Stromal cell of bone marrow (primary cell): Measurements from ENCODE around the gene KIF5B.
"Not testable (repeated sequence)": the region's sequence is repeated elsewhere in the genome, so short reads cannot be mapped to it uniquely, and the experiment has no call there.

Experiments used
- DNase-seq: peaks from one replicate; pipeline ENCODE4 v3.0.0-alpha.2; 2012; ENCODE audit warnings: low read depth

KIF5B gene

DNA sequence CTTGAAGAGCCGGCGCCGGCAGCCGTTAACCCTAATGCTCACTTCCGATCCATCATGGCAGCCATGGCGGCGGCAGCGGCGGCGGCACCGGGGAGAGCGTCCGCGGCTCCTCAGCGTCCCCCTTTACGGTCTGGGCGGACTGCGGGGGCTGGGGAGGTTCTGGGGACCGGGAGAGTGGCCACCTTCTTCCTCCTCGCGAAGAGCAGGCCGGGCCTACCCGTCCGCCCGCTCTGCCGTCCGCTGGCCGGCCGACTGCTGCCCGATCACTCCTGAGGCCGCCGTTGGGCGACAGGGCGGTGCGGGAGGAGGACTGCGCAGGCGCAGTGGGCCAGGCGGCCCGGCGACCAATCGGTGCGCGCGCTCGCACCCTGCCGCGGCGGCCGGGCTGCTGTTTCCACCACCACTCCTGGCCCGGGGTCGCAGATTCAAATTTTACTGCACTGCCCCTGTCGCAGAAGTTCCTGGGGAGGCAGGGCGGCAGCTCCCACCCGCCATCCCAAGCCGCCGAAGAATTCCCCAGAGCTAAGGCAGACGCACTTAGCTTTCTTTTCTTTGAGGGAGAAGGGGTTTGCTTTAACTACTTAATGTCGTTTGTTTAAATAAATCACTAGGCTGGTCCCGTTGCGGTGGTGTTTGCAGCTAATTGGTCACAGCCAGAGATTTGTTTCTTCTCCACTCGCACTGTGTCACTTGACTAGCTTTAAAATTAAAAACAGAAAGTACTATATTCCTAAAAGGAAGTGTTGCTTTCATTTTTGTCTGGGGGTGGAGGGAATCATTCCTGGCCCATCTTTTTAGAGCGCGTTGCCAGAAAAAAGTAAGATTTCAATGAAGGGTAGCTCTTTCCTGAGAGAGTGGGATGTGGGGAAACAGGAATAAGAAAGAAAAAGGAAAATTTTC is at the start of gene KIF5B:
KIF5B (minus strand) TSS at position 290 of the 900 bp plus-strand sequence. CDS start 452 bp downstream, outside the sequence.
- DNase-seq, result peak; percentile 62

DNA sequence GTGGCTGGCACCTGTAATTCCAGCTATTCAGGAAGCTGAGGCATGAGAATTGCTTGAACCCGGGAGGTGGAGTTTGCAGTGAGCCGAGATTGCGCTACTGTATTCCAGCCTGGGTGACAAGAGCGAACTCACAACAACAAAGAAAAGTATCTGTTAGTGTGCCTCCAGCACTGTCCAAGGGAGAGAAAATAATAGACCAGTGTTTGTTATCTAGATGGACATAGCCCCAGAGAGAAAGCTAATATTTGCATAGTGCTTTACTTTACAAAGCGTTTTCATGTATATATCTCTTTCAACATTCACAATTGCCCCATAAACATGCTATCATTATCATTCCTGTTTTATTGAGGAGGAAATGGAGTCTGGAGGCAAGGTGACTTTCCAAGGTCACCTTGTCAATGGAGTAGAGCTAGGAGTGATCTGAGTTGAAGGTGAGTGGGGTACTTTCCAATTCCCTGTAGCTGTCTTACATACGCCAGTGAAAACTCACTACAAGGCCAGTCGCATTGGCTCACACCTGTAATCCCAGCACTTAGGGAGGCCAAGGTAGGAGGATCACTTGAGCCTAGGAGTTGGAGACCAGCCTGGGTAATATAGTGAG is 49.7 kb upstream of the KIF5B start:
- DNase-seq, result no peak

GRCh38 chr10:32104622-32105509 is 48.6 kb upstream of the KIF5B start:
- peak; percentile 31 for DNase-seq

- DNase-seq, result no peak
These were observed 48.0 kb upstream of the KIF5B start for GRCh38 chr10:32104181-32104580.

DNA sequence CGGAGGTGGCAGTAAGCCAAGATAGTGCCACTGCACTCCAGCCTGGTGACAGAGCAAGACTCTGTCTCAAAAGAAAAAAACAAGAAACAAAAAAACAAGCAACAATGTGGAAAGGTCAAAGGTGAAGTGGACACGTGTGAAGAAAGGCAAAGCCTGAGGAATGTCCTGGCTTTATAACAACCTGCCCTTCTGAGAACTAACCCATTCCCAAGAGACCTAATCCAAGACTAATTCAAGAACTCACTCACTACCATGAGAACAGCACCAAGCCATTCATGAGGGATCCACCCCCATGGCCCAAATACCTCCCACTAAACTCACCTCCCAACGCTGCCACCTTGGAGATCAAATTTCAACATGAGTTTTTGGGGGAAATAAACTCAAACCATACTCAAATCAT is 47.5 kb upstream of the KIF5B start:
- no peak for DNase-seq

DNA sequence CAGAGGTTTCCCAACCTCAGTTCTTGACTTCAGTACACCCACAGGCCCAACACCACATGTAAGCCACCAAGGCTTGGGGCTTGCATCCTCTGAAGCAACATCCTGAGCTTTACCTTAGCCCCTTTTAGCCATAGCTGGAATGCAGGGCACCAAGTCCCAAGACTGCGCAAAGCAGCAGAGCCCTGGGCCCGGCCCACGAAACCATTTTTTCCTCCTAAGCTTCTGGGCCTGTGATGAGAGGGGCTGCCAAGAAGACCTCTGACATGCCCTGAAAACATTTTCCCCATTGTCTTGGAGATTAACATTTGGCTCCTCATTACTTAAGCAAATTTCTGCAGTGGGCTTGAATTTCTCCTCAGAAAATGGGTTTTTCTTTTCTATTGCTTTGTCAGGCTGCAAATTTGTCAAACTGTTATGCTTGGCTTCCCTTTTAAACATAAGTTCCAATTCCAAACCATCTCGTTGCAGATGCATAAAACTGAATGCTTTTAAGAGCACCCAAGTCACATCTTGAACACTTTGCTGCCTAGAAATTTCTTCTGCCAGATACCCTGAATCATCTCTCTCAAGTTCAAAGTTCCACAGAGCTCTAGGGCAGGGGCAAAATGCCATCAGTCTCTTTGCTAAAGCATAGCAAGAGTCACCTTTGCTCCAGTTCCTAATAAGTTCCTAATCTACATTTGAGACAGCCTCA is 42.5 kb upstream of the KIF5B start:
- DNase-seq, result not testable (repeated sequence)

DNA sequence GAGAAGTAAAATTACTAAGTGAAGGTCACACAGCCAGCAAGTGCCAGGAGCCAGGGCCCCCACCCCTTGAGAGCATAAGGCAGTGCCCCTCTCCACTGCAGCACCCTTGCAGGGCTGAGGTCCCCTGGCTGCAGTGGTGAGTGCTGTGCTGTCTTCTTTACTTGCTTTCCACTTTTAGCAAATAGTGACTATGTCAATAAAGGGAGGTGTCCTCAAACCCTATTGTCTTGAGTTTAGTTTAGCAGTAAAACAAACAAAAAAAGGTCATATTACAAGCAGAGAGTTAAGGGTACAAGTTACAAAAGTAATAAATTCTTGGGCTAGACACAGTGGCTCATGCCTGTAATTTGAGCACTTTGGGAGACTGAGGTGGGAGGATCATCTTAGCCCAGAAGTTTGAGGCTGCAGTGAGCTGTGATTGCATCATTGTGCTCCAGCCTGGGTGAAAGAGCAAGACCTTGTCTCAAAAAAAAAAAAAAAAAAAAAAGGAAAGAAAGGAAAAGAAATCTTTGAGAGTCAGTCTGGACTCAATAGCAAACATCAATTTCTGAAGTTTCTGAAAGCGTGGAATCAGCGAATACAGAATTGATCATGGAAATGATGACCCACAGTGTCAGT is 39.0 kb upstream of the KIF5B start:
- DNase-seq, result no peak

- no peak for DNase-seq
These were observed 37.4 kb upstream of the KIF5B start for GRCh38 chr10:32093650-32094049.

DNA sequence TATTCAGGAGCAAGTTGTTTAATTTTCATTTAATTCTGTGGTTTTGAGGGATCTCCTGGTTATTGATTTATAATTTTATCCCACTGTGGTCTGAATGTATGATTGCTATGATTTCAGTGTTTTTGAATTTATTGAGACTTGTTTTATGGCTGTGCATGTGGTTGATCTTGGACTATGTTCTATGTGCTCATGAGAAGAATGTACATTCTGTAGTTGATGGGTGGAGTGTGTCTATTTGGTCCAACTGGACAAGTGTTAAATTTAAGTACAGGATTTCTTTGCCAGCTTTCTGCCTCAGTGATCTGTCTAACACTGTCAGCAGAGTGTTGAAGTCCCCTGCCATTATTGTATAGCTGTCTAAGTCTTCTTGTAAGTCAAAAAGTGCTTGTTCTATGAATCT is 34.8 kb upstream of the KIF5B start:
- DNase-seq, result no peak

DNA sequence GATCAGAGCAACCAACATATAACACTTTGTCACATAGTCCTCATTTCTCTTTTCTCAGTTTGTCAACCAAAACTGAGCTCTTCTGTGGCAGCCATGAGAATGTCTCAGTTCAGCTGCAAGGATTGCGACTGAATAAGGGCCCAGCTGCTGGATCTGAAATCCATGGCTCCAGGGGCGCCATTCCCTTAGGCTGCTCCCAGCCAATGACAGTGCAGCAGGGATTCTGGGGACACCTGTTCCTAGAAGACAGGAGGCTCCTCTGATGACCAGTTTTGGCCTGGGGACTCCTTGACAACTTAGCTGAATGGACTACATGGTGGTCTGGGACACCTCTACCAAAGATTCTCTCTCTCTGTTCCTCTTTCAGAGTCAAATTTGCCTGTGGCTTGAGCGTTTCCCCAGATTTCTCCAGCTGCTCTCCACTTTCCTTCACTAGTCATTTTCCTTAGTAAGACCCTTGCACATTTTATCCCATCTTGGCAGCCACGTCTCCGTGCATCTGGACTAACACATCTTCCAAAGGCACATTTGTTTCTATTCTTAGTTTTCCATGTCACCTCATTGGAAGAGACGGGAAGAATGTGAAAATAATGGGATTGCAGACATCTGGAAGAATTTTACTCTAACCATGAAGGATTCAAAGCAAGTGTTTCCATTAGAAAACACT is 28.1 kb upstream of the KIF5B start:
- DNase-seq, result no peak

- peak; percentile 75 for DNase-seq
These were observed 21.8 kb upstream of the KIF5B start for GRCh38 chr10:32077896-32078485.

GRCh38 chr10:32073659-32074058 is 17.4 kb upstream of the KIF5B start:
- no peak for DNase-seq

- DNase-seq, result no peak
These were observed 16.9 kb upstream of the KIF5B start for GRCh38 chr10:32073128-32073527.

GRCh38 chr10:32072025-32072800 is 16.0 kb upstream of the KIF5B start:
- DNase-seq, result no peak

GRCh38 chr10:32070645-32071044 is 14.4 kb upstream of the KIF5B start:
- DNase-seq, result no peak

GRCh38 chr10:32068569-32068968 is 12.3 kb upstream of the KIF5B start:
- no peak for DNase-seq

GRCh38 chr10:32067931-32068330 is 11.7 kb upstream of the KIF5B start:
- not testable (repeated sequence) for DNase-seq

DNA sequence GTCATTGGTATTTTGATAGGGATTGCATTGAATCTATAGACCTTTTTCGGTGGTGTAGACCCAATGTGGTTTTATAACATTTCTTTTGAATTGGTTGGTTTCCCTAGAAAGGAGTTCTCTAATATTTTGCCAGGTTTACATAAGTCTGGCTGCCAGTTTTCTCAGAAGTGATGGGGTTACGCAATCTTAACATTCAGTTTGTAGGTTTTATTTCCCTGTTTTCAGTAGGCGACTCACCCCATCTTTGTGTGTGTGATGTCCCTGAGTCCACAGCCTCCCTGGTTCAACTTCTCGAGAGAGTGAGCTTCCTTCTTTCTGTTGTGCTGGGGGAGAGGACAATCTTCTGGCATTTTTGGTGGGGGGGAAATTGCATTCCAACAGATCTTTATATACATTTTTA is 9.6 kb upstream of the KIF5B start:
- peak; percentile 77 for DNase-seq

DNA sequence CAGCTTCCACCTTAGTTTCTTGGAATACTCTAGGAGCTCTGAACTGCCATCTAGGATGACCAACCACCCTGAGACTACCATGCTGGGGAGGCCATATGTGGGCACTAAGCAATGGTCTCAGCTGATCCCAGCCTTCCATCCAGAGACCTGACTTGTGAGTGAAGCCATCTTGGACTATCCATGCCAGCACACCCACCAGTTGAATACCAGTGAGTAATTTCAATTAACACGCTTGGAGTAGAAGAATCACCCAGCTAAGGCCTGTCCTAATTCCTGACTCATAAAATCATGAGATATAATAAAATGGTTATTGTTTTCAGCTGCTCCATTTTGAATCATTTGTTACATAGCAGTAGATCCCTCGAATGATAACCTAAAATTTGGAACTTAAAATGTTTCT is 5.2 kb upstream of the KIF5B start:
- no peak for DNase-seq

- no peak for DNase-seq
These were observed 4.1 kb upstream of the KIF5B start for GRCh38 chr10:32060347-32060746.
